WTC11 (cell line): ENCODE measurements around the gene LAMC2. TPM values are rescaled to one million over a fixed set of nuclear protein-coding genes. Genes with fewer than 3 reads are reported as not detected.

Experiments used
- ATAC-seq: fragments of 200-7000 bp; cut with Tn5 transposase; 2 replicates; pipeline ENCODE4 v1.10.0; 2021; ENCODE audit warnings: mild to moderate bottlenecking, moderate library complexity
- CTCF ChIA-PET: fragments of 300-600 bp; sonication (Branson Sonifier 250); formaldehyde crosslinking; loops from one replicate; lab custom pipeline; 2021; ENCODE audit warnings: antibody characterized with exemption; lab: Charles Lee
- POLR2A ChIA-PET: fragments of 350-600 bp; sonication (Branson Sonifier 250); formaldehyde crosslinking; loops from one replicate; lab custom pipeline; 2021; ENCODE audit warnings: antibody characterized with exemption; lab: Charles Lee
- DNase-seq: peaks from one replicate; pipeline ENCODE4 v3.0.0; 2021; ENCODE audit warnings: low spot score
- H3K27ac Mint-ChIP-seq: 2 replicates; pipeline ENCODE4 v1.8.0; 2021; ENCODE audit warnings: mixed read lengths
- H3K27me3 Mint-ChIP-seq: 2 replicates; pipeline ENCODE4 v1.8.0; 2021; ENCODE audit warnings: low read depth, mild to moderate bottlenecking, moderate library complexity, mixed read lengths
- H3K36me3 Mint-ChIP-seq: 2 replicates; pipeline ENCODE4 v1.8.0; 2021; ENCODE audit warnings: mixed read lengths
- H3K4me1 Mint-ChIP-seq: 2 replicates; pipeline ENCODE4 v1.8.0; 2022; ENCODE audit warnings: mixed read lengths
- H3K4me3 Mint-ChIP-seq: 2 replicates; pipeline ENCODE4 v1.8.0; 2021; ENCODE audit warnings: mild to moderate bottlenecking, moderate library complexity, mixed read lengths
- H3K9me3 Mint-ChIP-seq: 2 replicates; pipeline ENCODE4 v1.8.0; 2021; ENCODE audit warnings: mixed read lengths
- CDX4 ChIP-seq: fragments of 250-450 bp; sonication (Bioruptor Pico); IDR thresholded peaks from 2 replicates; pipeline ENCODE4 v1.9.0; 2021; ENCODE audit warnings: moderate library complexity, mild to moderate bottlenecking, inconsistent platforms, borderline replicate concordance
- EMX1 ChIP-seq: fragments of 250-450 bp; sonication (Bioruptor Pico); IDR thresholded peaks from 2 replicates; pipeline ENCODE4 v1.8.0; 2021; ENCODE audit warnings: mild to moderate bottlenecking
- FOXJ3 ChIP-seq: sonication (generic); formaldehyde crosslinking; IDR thresholded peaks from 2 replicates; pipeline ENCODE4 v1.9.0; 2021; ENCODE audit warnings: missing genetic modification reagents, mild to moderate bottlenecking, borderline replicate concordance
- GABPB1 ChIP-seq: sonication (generic); formaldehyde crosslinking; IDR thresholded peaks from 2 replicates; pipeline ENCODE4 v1.8.1; 2023; ENCODE audit warnings: mild to moderate bottlenecking, missing genetic modification reagents
- HMGXB4 ChIP-seq: sonication (generic); formaldehyde crosslinking; IDR thresholded peaks from 2 replicates; pipeline ENCODE4 v1.8.1; 2023; ENCODE audit warnings: mild to moderate bottlenecking, moderate library complexity, missing genetic modification reagents
- JAZF1 ChIP-seq: fragments of 250-450 bp; sonication (Bioruptor Pico); IDR thresholded peaks from 2 replicates; pipeline ENCODE4 v1.9.0; 2021; ENCODE audit warnings: moderate library complexity, mild to moderate bottlenecking, inconsistent platforms
- MAX ChIP-seq: sonication (generic); formaldehyde crosslinking; IDR thresholded peaks from 2 replicates; pipeline ENCODE4 v1.8.0; 2022; ENCODE audit warnings: mild to moderate bottlenecking, missing genetic modification reagents
- MYBL2 ChIP-seq: sonication (generic); formaldehyde crosslinking; IDR thresholded peaks from 2 replicates; pipeline ENCODE4 v1.8.1; 2023; ENCODE audit warnings: mild to moderate bottlenecking, moderate library complexity, missing genetic modification reagents
- NFYB ChIP-seq: sonication (generic); formaldehyde crosslinking; conservative IDR thresholded peaks from 2 replicates; pipeline ENCODE4 v1.8.0; 2022; ENCODE audit warnings: low read depth, missing genetic modification reagents
- NR1H2 ChIP-seq: sonication (generic); formaldehyde crosslinking; IDR thresholded peaks from 2 replicates; pipeline ENCODE4 v1.9.0; 2021; ENCODE audit warnings: mild to moderate bottlenecking, moderate library complexity, missing genetic modification reagents
- OVOL2 ChIP-seq: fragments of 250-450 bp; sonication (Bioruptor Pico); IDR thresholded peaks from 2 replicates; pipeline ENCODE4 v1.9.0; 2021; ENCODE audit warnings: mild to moderate bottlenecking, borderline replicate concordance
- PRRX2 ChIP-seq: fragments of 250-450 bp; sonication (Bioruptor Pico); IDR thresholded peaks from 2 replicates; pipeline ENCODE4 v1.8.0; 2021; ENCODE audit warnings: mild to moderate bottlenecking
- SOX15 ChIP-seq: fragments of 250-450 bp; sonication (Bioruptor Pico); IDR thresholded peaks from 2 replicates; pipeline ENCODE4 v1.9.0; 2021; ENCODE audit warnings: mild to moderate bottlenecking
- TP53 ChIP-seq: sonication (generic); formaldehyde crosslinking; IDR thresholded peaks from 2 replicates; pipeline ENCODE4 v1.8.1; 2023; ENCODE audit warnings: mild to moderate bottlenecking, missing genetic modification reagents
- ZMAT4 ChIP-seq: fragments of 250-450 bp; sonication (Bioruptor Pico); IDR thresholded peaks from 2 replicates; pipeline ENCODE4 v1.9.0; 2021; ENCODE audit warnings: mild to moderate bottlenecking
- ZNF138 ChIP-seq: sonication (generic); formaldehyde crosslinking; conservative IDR thresholded peaks from 2 replicates; pipeline ENCODE4 v1.8.1; 2022; ENCODE audit warnings: mild to moderate bottlenecking, moderate library complexity, missing genetic modification reagents
- ZNF532 ChIP-seq: fragments of 250-450 bp; sonication (Bioruptor Pico); IDR thresholded peaks from 2 replicates; pipeline ENCODE4 v1.9.0; 2021; ENCODE audit warnings: mild to moderate bottlenecking, borderline replicate concordance
- total RNA-seq: library from RNA; stranded (reverse); gene quantifications from 3 replicates; pipeline ENCODE4 v1.2.3, GENCODE V29; 2021
- TF ChIP-seq, protein P1 (sequence below): sonication (generic); formaldehyde crosslinking; IDR thresholded peaks from 2 replicates; pipeline ENCODE4 v1.8.1; 2022; ENCODE audit warnings: missing genetic modification reagents, borderline replicate concordance
- TF ChIP-seq, protein P2 (sequence below): fragments of 250-450 bp; sonication (Bioruptor Pico); IDR thresholded peaks from 2 replicates; pipeline ENCODE4 v1.8.0; 2021; ENCODE audit warnings: mild to moderate bottlenecking
- TF ChIP-seq, protein P3 (sequence below): sonication (generic); formaldehyde crosslinking; IDR thresholded peaks from 2 replicates; pipeline ENCODE4 v1.8.1; 2022; ENCODE audit warnings: low read depth, missing genetic modification reagents, borderline replicate concordance
- TF ChIP-seq, protein P4 (sequence below): sonication (generic); formaldehyde crosslinking; IDR thresholded peaks from 2 replicates; pipeline ENCODE4 v1.8.0; 2023; ENCODE audit warnings: mild to moderate bottlenecking, missing genetic modification reagents

The LAMC2 gene
- total RNA-seq, 1 experiment from 2014 or later, result 7.9 TPM

GRCh38 chr1:183246436-183246835 lies 60.4 kb downstream of the LAMC2 start (continued):
- no peak for TF ChIP-seq CDX4 (CRISPR knock-in tag)
- TF ChIP-seq, protein P1, sequence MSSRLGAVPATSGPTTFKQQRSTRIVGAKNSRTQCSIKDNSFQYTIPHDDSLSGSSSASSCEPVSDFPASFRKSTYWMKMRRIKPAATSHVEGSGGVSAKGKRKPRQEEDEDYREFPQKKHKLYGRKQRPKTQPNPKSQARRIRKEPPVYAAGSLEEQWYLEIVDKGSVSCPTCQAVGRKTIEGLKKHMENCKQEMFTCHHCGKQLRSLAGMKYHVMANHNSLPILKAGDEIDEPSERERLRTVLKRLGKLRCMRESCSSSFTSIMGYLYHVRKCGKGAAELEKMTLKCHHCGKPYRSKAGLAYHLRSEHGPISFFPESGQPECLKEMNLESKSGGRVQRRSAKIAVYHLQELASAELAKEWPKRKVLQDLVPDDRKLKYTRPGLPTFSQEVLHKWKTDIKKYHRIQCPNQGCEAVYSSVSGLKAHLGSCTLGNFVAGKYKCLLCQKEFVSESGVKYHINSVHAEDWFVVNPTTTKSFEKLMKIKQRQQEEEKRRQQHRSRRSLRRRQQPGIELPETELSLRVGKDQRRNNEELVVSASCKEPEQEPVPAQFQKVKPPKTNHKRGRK (CRISPR knock-in tag), result no peak
- no peak for TF ChIP-seq SOX15 (CRISPR knock-in tag)
- no peak for TF ChIP-seq ZNF138 (CRISPR knock-in tag)

- H3K4me1 Mint-ChIP-seq, result peaks cover 11% of the 10 kb centered on the region
- no peak for DNase-seq
- H3K27me3 Mint-ChIP-seq, result no peaks in the 10 kb centered on the region
- CTCF ChIA-PET, result interaction anchor here (2.0 to 3.8 kb wide), 2 partner anchors 12 to 19 kb away, joined by 9 to 24 read pairs; no protein-coding TSS in a partner anchor
- POLR2A ChIA-PET, result interaction anchor here (1.1 kb wide), 1 partner anchor 12 kb away, joined by 3 read pairs; no protein-coding TSS in a partner anchor
- H3K27ac Mint-ChIP-seq, result no peak overlapping the region; the same call in 1 of the 2 replicates
- no peak overlapping the region for H3K4me3 Mint-ChIP-seq
- 0 out of 2 replicates have a peak, but pooled peaks cover 8% of the 10 kb centered on the region for H3K9me3 Mint-ChIP-seq
- peaks cover 2% of the 10 kb centered on the region; the same call in 1 of the 2 replicates for H3K36me3 Mint-ChIP-seq
- no peak for ATAC-seq
- TF ChIP-seq GABPB1, result no peak
- TF ChIP-seq, protein P2, sequence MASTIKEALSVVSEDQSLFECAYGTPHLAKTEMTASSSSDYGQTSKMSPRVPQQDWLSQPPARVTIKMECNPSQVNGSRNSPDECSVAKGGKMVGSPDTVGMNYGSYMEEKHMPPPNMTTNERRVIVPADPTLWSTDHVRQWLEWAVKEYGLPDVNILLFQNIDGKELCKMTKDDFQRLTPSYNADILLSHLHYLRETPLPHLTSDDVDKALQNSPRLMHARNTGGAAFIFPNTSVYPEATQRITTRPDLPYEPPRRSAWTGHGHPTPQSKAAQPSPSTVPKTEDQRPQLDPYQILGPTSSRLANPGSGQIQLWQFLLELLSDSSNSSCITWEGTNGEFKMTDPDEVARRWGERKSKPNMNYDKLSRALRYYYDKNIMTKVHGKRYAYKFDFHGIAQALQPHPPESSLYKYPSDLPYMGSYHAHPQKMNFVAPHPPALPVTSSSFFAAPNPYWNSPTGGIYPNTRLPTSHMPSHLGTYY (CRISPR knock-in tag), result no peak
- TF ChIP-seq, protein P3, sequence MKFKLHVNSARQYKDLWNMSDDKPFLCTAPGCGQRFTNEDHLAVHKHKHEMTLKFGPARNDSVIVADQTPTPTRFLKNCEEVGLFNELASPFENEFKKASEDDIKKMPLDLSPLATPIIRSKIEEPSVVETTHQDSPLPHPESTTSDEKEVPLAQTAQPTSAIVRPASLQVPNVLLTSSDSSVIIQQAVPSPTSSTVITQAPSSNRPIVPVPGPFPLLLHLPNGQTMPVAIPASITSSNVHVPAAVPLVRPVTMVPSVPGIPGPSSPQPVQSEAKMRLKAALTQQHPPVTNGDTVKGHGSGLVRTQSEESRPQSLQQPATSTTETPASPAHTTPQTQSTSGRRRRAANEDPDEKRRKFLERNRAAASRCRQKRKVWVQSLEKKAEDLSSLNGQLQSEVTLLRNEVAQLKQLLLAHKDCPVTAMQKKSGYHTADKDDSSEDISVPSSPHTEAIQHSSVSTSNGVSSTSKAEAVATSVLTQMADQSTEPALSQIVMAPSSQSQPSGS (CRISPR knock-in tag), result no peak
- TF ChIP-seq OVOL2, result no peak
- TF ChIP-seq SOX15 (CRISPR knock-in tag), result no peak
- TF ChIP-seq HMGXB4, result no peak
- no peak for TF ChIP-seq MAX (CRISPR knock-in tag)
- no peak for TF ChIP-seq MYBL2 (CRISPR knock-in tag)
- TF ChIP-seq, protein P4, sequence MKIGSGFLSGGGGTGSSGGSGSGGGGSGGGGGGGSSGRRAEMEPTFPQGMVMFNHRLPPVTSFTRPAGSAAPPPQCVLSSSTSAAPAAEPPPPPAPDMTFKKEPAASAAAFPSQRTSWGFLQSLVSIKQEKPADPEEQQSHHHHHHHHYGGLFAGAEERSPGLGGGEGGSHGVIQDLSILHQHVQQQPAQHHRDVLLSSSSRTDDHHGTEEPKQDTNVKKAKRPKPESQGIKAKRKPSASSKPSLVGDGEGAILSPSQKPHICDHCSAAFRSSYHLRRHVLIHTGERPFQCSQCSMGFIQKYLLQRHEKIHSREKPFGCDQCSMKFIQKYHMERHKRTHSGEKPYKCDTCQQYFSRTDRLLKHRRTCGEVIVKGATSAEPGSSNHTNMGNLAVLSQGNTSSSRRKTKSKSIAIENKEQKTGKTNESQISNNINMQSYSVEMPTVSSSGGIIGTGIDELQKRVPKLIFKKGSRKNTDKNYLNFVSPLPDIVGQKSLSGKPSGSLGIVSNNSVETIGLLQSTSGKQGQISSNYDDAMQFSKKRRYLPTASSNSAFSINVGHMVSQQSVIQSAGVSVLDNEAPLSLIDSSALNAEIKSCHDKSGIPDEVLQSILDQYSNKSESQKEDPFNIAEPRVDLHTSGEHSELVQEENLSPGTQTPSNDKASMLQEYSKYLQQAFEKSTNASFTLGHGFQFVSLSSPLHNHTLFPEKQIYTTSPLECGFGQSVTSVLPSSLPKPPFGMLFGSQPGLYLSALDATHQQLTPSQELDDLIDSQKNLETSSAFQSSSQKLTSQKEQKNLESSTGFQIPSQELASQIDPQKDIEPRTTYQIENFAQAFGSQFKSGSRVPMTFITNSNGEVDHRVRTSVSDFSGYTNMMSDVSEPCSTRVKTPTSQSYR, result no peak
- no peak for TF ChIP-seq NFYB (CRISPR knock-in tag)
- no peak for TF ChIP-seq NR1H2
- no peak for TF ChIP-seq ZMAT4 (CRISPR knock-in tag)
- no peak for TF ChIP-seq ZNF532
- TF ChIP-seq TP53, result no peak
- no peak for TF ChIP-seq PRRX2 (CRISPR knock-in tag)
- no peak for TF ChIP-seq FOXJ3 (CRISPR knock-in tag)
- TF ChIP-seq EMX1 (CRISPR knock-in tag), result no peak
- TF ChIP-seq JAZF1 (CRISPR knock-in tag), result no peak
Observed at GRCh38 chr1:183247066-183247465, 61.0 kb downstream of the LAMC2 start.
